PC-3 (cell line): ENCODE data around the gene SLC24A3.

ENCODE experiments used
- CTCF ChIP-seq: fragments of 300-600 bp; sonication (generic); conservative IDR thresholded peaks from 2 replicates; pipeline ENCODE4 v1.5.1; 2017; ENCODE audit warnings: antibody characterized with exemption, low read depth, mild to moderate bottlenecking, low read length
- EZH2 ChIP-seq: fragments of 300-600 bp; sonication (generic); IDR thresholded peaks from one replicate; pipeline ENCODE4 v1.6.1; 2017; ENCODE audit warnings: antibody characterized with exemption, mild to moderate bottlenecking, low read length; ENCODE audit not compliant: unreplicated experiment
- EZH2phosphoT487 ChIP-seq: fragments of 300-600 bp; sonication (generic); IDR thresholded peaks from 2 replicates; pipeline ENCODE4 v1.6.1; 2018; ENCODE audit warnings: mild to moderate bottlenecking, antibody characterized with exemption, low read length, borderline replicate concordance

DNA sequence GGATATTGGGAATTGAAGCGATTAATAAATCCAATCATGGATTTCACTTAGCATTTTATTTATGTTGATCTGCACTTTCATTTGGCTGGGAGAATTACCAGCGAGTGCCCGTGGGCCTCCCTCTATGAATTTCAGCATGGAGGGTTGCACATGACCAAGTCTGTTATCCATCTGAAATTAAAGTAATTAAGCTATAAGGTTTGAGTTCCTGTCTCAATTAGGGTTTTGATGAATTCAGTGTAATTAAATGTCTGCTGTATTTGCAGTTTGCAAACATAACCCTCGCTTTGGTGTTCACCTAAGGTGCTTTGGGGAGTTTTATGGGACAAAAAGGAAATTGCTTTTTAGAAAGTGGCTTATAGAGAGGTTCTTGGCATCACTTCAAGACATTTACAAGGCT lies 375.8 kb downstream of the SLC24A3 start:
- no peak for TF ChIP-seq CTCF
- TF ChIP-seq EZH2 = no peak
- TF ChIP-seq EZH2phosphoT487 = no peak
